GM12878 (cell line): ENCODE results near the gene ARHGAP12. TPM values are rescaled to one million over a fixed set of nuclear protein-coding genes. Genes with fewer than 3 reads are reported as not detected.

Experiments used
- ATAC-seq: fragments of 200-7000 bp; cut with Tn5 transposase; 3 replicates; pipeline ENCODE4 v1.9.1; 2020; ENCODE audit warnings: mild to moderate bottlenecking, moderate library complexity
- BruUV-seq: library from RNA; stranded (reverse); fragments of 400-500 nt; replicated peaks from 2 replicates; lab custom pipeline; 2021; lab: Mats Ljungman, UMichigan
- CTCF ChIA-PET: fragments of 300-600 bp; sonication (Branson Sonifier 250); formaldehyde crosslinking; extraction: SDS; loops from one replicate; lab custom pipeline; 2021; ENCODE audit warnings: inconsistent platforms; lab: Yijun Ruan, JAX
- POLR2A ChIA-PET: fragments of 350-600 bp; formaldehyde crosslinking; extraction: SDS; loops from one replicate; lab custom pipeline; 2021; ENCODE audit warnings: inconsistent platforms; lab: Charles Lee
- RAD21 ChIA-PET: fragments of 300-600 bp; sonication (Branson Sonifier 250); formaldehyde crosslinking; loops from one replicate; lab custom pipeline; 2023; ENCODE audit warnings: antibody characterized with exemption; ENCODE audit not compliant: unreplicated experiment; lab: Charles Lee
- SMC1A ChIA-PET: fragments of 300-600 bp; sonication (Branson Sonifier 250); formaldehyde crosslinking; loops from one replicate; lab custom pipeline; 2023; ENCODE audit not compliant: unreplicated experiment, uncharacterized antibody; lab: Charles Lee
- DNase-seq: peaks from one replicate; pipeline ENCODE4 v3.0.0-alpha.2; 2011; ENCODE audit warnings: low read depth, low spot score
- FAIRE-seq: peaks from 3 replicates; lab custom pipeline; 2011; peaks lifted over from hg19 to GRCh38; lab: Jason Lieb, UNC
- H2AFZ ChIP-seq: 2 replicates; pipeline ENCODE4 v1.6.0; 2011; ENCODE audit warnings: low read depth, low read length, control low read depth; ENCODE audit not compliant: control insufficient read depth
- H3K27ac ChIP-seq: 2 replicates; pipeline ENCODE4 v1.5.1; 2011; ENCODE audit warnings: control low read depth; ENCODE audit not compliant: control insufficient read depth, insufficient read depth
- H3K27me3 ChIP-seq, 2 experiments: replicated peaks in 1 of 2; 2 replicates each; pipeline versions ENCODE4 v1.6.0 to v1.6.1; 2011; ENCODE audit warnings: low read length in 1 of 2; ENCODE audit not compliant: control insufficient read depth in 2 of 2, insufficient read depth in 2 of 2
- H3K36me3 ChIP-seq, 2 experiments: 2 replicates each; pipeline ENCODE4 v1.5.1; 2011; ENCODE audit warnings: low read length in 1 of 2; ENCODE audit not compliant: control insufficient read depth in 2 of 2, insufficient read depth in 2 of 2
- H3K4me1 ChIP-seq: 2 replicates; pipeline ENCODE4 v1.6.1; 2011; ENCODE audit warnings: mild to moderate bottlenecking, low read length, moderate library complexity, mixed read lengths; ENCODE audit not compliant: control insufficient read depth, insufficient read depth
- H3K4me2 ChIP-seq: 2 replicates; pipeline ENCODE4 v1.6.0; 2011; ENCODE audit warnings: control low read depth; ENCODE audit not compliant: control insufficient read depth, insufficient read depth
- H3K4me3 ChIP-seq: fragments of 200-600 bp; sonication (generic); 2 replicates; pipeline ENCODE4 v1.5.1; 2016
- H3K79me2 ChIP-seq: 2 replicates; pipeline ENCODE4 v1.6.0; 2011; ENCODE audit warnings: low read length; ENCODE audit not compliant: control insufficient read depth, insufficient read depth
- H3K9ac ChIP-seq: 2 replicates; pipeline ENCODE4 v1.8.0; 2011; ENCODE audit warnings: low read length, control low read depth, mixed read lengths; ENCODE audit not compliant: control insufficient read depth, insufficient read depth
- H3K9me3 ChIP-seq: replicated peaks from 3 replicates; pipeline ENCODE4 v1.5.1; 2011; ENCODE audit warnings: mild to moderate bottlenecking, low read length; ENCODE audit not compliant: control insufficient read depth, insufficient read depth
- H4K20me1 ChIP-seq: 2 replicates; pipeline ENCODE4 v1.6.0; 2011; ENCODE audit not compliant: control insufficient read depth, insufficient read depth
- ATF2 ChIP-seq: IDR thresholded peaks from 2 replicates; pipeline ENCODE4 v1.6.1; 2012; ENCODE audit warnings: low read length, inconsistent platforms
- ATF3 ChIP-seq: IDR thresholded peaks from 2 replicates; pipeline ENCODE4 v1.6.1; 2011; ENCODE audit warnings: low read depth, mild to moderate bottlenecking, low read length, moderate library complexity, borderline replicate concordance; ENCODE audit errors: extremely low read depth
- CBX3 ChIP-seq: fragments of 200-600 bp; sonication (generic); IDR thresholded peaks from 2 replicates; pipeline ENCODE4 v1.6.1; 2016; ENCODE audit warnings: low read depth, borderline replicate concordance
- CTCF ChIP-seq, 3 experiments: IDR thresholded peaks in 2 of 3; conservative IDR thresholded peaks in 1 of 3; 2 replicates each; pipeline ENCODE4 v1.5.1; 2011; ENCODE audit warnings: low read depth in 3 of 3, low read length in 3 of 3, mild to moderate bottlenecking in 3 of 3, control low read depth in 2 of 3, moderate library complexity in 2 of 3, inconsistent platforms in 1 of 3, mixed read lengths in 1 of 3; ENCODE audit not compliant: control insufficient read depth in 2 of 3, insufficient read depth in 1 of 3; ENCODE audit errors: extremely low read depth in 1 of 3
- MTA2 ChIP-seq: fragments of 450-650 bp; IDR thresholded peaks from 2 replicates; pipeline ENCODE4 v1.6.1; 2016; ENCODE audit warnings: low read depth, mild to moderate bottlenecking, moderate library complexity
- RFX5 ChIP-seq: IDR thresholded peaks from 2 replicates; pipeline ENCODE4 v1.6.1; 2011; ENCODE audit warnings: low read depth, low read length, improper control_type of control experiment
- SREBF1 ChIP-seq: IDR thresholded peaks from 2 replicates; pipeline ENCODE4 v1.6.1; 2012; ENCODE audit warnings: mild to moderate bottlenecking, low read length
- STAT1 ChIP-seq: fragments of 450-650 bp; conservative IDR thresholded peaks from 2 replicates; pipeline ENCODE4 v1.6.1; 2014; ENCODE audit warnings: antibody characterized with exemption, mild to moderate bottlenecking
- ZNF622 ChIP-seq: fragments of 450-650 bp; IDR thresholded peaks from 2 replicates; pipeline ENCODE4 v1.6.1; 2017; ENCODE audit warnings: mild to moderate bottlenecking, inconsistent platforms
- WGBS: methylation state at CpG from one replicate; pipeline ENCODE4 v1.1.6; 2016; ENCODE audit warnings: low lambda C conversion rate; ENCODE audit not compliant: insufficient replicate concordance, insufficient coverage; ENCODE audit errors: missing lambda C conversion rate; 5-methylcytosine and 5-hydroxymethylcytosine counted together
- in situ Hi-C: fragments of 300-500 bp; cut with MboI; formaldehyde crosslinking; loops from 9 replicates; pipeline ENCODE4 v1.14.3; 2018; ENCODE audit warnings: mixed read lengths
- intact Hi-C: fragments of 100-400 bp; cut with micrococcal nuclease; formaldehyde crosslinking; loops from one replicate; pipeline ENCODE4 v1.14.2; 2022; ENCODE audit not compliant: unreplicated experiment
- polyA plus RNA-seq, 11 experiments: library from polyadenylated mRNA; depleted of rRNA in 4 of 11; unstranded in 6 of 11; stranded (reverse) in 5 of 11; fragments of >200 nt; fragmentation: Nextera tagmentation in 4 of 11; fragmentation: Illumina TruSeq in 1 of 11; extraction: Ambion mirVana in 4 of 11; extraction: Trizol in 1 of 11; gene quantifications; 1 replicate in 1 of 11; 2 replicates in 10 of 11; pipeline versions ENCODE4 v1.2.1 to v1.2.3, GENCODE V29; 2011 to 2016; ENCODE audit warnings: inconsistent platforms in 2 of 11, missing spikeins in 2 of 11, low read depth in 1 of 11
- total RNA-seq, 4 experiments: library from RNA; depleted of rRNA in 3 of 4; stranded (reverse); fragments of >200 nt in 3 of 4; fragmentation: Illumina TruSeq in 1 of 4; extraction: Trizol in 1 of 4; gene quantifications; 2 replicates each; pipeline versions ENCODE4 v1.2.1 to v1.2.3, GENCODE V29; 2013 to 2021
- TF ChIP-seq, protein P1 (sequence below): fragments of 450-650 bp; conservative IDR thresholded peaks from 2 replicates; pipeline ENCODE4 v1.6.1; 2017; ENCODE audit warnings: mild to moderate bottlenecking, moderate library complexity
- TF ChIP-seq, protein P2 (sequence below): fragments of 450-650 bp; IDR thresholded peaks from 2 replicates; pipeline ENCODE4 v1.6.1; 2017; ENCODE audit warnings: antibody characterized with exemption, mild to moderate bottlenecking, moderate library complexity
- TF ChIP-seq, protein P3 (sequence below): IDR thresholded peaks from 2 replicates; pipeline ENCODE4 v1.6.1; 2011; ENCODE audit warnings: borderline replicate concordance, low read depth, mild to moderate bottlenecking, moderate library complexity, low read length; ENCODE audit not compliant: insufficient read depth, poor library complexity, severe bottlenecking

The ARHGAP12 gene
- total and polyA plus RNA-seq, 10 of the 15 experiments (the other 5 are each of a cell fraction or from before 2014, with no cell fraction given): 5.4 to 15.6 (median 8.5) TPM

DNA sequence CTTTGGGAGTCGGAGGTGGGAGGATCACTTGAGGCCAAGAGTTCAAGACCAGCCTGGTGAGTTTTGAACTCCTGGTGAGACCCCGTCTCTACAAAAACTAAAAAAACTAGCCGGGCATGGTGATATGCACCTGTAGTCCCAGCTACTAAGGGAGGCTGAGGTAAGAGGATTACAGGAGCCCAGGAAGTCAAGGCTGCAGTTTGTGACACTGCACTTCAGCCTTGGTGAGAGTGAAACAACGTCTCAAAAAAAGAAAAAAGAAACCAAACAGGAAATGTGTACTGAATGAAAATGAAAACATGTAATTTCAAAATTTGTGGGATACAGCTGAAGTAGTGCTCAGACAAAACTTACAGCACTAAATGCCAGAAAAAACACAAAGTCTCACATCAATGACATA is 7.6 kb downstream of the ARHGAP12 start:
- H4K20me1 ChIP-seq: no peaks in the 10 kb centered on the region
- no peaks in the 10 kb centered on the region for H3K9me3 ChIP-seq
- ATAC-seq (peak; percentile 72), DNase-seq (peak; percentile 51), FAIRE-seq (peak; percentile 7)
- no peaks in the 10 kb centered on the region for H3K36me3 ChIP-seq
- H2AFZ ChIP-seq: no peak overlapping the region
- H3K4me1 ChIP-seq: peaks cover 38% of the 10 kb centered on the region
- ChIA-PET CTCF (interaction anchor here (0.7 to 1.7 kb wide), 4 partner anchors 9 to 839 kb away, joined by 3 to 6 read pairs (median 4); no protein-coding TSS in a partner anchor), SMC1A (interaction anchor here (0.9 to 3.5 kb wide), 9 partner anchors 9 to 127 kb away, joined by 3 to 17 read pairs (median 4); no protein-coding TSS in a partner anchor), RAD21 (interaction anchor here (1.5 to 2.1 kb wide), 2 partner anchors 9 to 59 kb away, joined by 10 read pairs; partner anchors contain the start of gene ARHGAP12), POLR2A (interaction anchor here (1.2 kb wide), 1 partner anchor 9 kb away, joined by 5 read pairs; no protein-coding TSS in a partner anchor)
- peaks cover 51% of the 10 kb centered on the region for H3K79me2 ChIP-seq
- intact Hi-C loops: loop anchor here (10.0 kb wide), 1 partner anchor 454 kb away; no protein-coding TSS in a partner anchor
- peak overlapping the region; percentile 58 for H3K27ac ChIP-seq
- peak overlapping the region; percentile 17 for H3K4me3 ChIP-seq
- in situ Hi-C loops: no loop called here
- WGBS: 9% methylated on average over 4 of the region's 4 CpGs
- H3K9ac ChIP-seq: no peak overlapping the region
- no peaks in the 10 kb centered on the region for H3K27me3 ChIP-seq
- H3K4me2 ChIP-seq: peak overlapping the region; percentile 80
- no TSS peak for BruUV-seq
- no peak for TF ChIP-seq SREBF1
- no peak for TF ChIP-seq ATF3
- TF ChIP-seq, protein P1, sequence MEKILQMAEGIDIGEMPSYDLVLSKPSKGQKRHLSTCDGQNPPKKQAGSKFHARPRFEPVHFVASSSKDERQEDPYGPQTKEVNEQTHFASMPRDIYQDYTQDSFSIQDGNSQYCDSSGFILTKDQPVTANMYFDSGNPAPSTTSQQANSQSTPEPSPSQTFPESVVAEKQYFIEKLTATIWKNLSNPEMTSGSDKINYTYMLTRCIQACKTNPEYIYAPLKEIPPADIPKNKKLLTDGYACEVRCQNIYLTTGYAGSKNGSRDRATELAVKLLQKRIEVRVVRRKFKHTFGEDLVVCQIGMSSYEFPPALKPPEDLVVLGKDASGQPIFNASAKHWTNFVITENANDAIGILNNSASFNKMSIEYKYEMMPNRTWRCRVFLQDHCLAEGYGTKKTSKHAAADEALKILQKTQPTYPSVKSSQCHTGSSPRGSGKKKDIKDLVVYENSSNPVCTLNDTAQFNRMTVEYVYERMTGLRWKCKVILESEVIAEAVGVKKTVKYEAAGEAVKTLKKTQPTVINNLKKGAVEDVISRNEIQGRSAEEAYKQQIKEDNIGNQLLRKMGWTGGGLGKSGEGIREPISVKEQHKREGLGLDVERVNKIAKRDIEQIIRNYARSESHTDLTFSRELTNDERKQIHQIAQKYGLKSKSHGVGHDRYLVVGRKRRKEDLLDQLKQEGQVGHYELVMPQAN: no peak
- TF ChIP-seq, protein P2, sequence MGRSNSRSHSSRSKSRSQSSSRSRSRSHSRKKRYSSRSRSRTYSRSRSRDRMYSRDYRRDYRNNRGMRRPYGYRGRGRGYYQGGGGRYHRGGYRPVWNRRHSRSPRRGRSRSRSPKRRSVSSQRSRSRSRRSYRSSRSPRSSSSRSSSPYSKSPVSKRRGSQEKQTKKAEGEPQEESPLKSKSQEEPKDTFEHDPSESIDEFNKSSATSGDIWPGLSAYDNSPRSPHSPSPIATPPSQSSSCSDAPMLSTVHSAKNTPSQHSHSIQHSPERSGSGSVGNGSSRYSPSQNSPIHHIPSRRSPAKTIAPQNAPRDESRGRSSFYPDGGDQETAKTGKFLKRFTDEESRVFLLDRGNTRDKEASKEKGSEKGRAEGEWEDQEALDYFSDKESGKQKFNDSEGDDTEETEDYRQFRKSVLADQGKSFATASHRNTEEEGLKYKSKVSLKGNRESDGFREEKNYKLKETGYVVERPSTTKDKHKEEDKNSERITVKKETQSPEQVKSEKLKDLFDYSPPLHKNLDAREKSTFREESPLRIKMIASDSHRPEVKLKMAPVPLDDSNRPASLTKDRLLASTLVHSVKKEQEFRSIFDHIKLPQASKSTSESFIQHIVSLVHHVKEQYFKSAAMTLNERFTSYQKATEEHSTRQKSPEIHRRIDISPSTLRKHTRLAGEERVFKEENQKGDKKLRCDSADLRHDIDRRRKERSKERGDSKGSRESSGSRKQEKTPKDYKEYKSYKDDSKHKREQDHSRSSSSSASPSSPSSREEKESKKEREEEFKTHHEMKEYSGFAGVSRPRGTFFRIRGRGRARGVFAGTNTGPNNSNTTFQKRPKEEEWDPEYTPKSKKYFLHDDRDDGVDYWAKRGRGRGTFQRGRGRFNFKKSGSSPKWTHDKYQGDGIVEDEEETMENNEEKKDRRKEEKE: no peak
- no peak for TF ChIP-seq ATF2
- no peak for TF ChIP-seq STAT1
- no peak for TF ChIP-seq CBX3
- TF ChIP-seq ZNF622: no peak
- TF ChIP-seq, protein P3, sequence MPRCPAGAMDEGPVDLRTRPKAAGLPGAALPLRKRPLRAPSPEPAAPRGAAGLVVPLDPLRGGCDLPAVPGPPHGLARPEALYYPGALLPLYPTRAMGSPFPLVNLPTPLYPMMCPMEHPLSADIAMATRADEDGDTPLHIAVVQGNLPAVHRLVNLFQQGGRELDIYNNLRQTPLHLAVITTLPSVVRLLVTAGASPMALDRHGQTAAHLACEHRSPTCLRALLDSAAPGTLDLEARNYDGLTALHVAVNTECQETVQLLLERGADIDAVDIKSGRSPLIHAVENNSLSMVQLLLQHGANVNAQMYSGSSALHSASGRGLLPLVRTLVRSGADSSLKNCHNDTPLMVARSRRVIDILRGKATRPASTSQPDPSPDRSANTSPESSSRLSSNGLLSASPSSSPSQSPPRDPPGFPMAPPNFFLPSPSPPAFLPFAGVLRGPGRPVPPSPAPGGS: no peak
- TF ChIP-seq MTA2: no peak
- no peak for TF ChIP-seq CTCF (IDR thresholded peaks at IDR 0.05 in 2 of 3, conservative IDR thresholded peaks at IDR 0.05 in 1 of 3; ENCODE audit: control insufficient read depth in 2 of 3, extremely low read depth in 1 of 3, insufficient read depth in 1 of 3, low read depth in 3 of 3, low read length in 3 of 3)
- TF ChIP-seq RFX5: no peak
